HCT116 (cell line): ENCODE measurements around the gene PLA2G10. TPM values are rescaled to one million over a fixed set of nuclear protein-coding genes. Genes with fewer than 3 reads are reported as not detected.

Source experiments
- ATAC-seq: fragments of 200-7000 bp; cut with Tn5 transposase; 2 replicates; pipeline ENCODE4 v1.9.1; 2020; ENCODE audit warnings: mild to moderate bottlenecking, moderate library complexity
- BruUV-seq: library from RNA; stranded (reverse); fragments of 400-500 nt; replicated peaks from 2 replicates; lab custom pipeline; 2021; lab: Mats Ljungman, UMichigan
- CTCF ChIA-PET: fragments of 300-600 bp; sonication (Branson Sonifier 250); formaldehyde crosslinking; loops from one replicate; lab custom pipeline; 2021; ENCODE audit warnings: antibody characterized with exemption; lab: Charles Lee
- POLR2A ChIA-PET: fragments of 300-600, 350-600 bp; sonication (Branson Sonifier 250); formaldehyde crosslinking; loops from one replicate; lab custom pipeline; 2021; ENCODE audit warnings: antibody characterized with exemption; lab: Charles Lee
- RAD21 ChIA-PET, 2 experiments: fragments of 300-600 bp; sonication (Branson Sonifier 250); formaldehyde crosslinking; loops; one replicate each; lab custom pipeline; 2023; ENCODE audit warnings: low total read pairs in 2 of 2; ENCODE audit not compliant: uncharacterized antibody in 2 of 2, unreplicated experiment in 2 of 2, low non-redundant PET in 1 of 2; lab: Charles Lee
- DNase-seq: peaks from one replicate; pipeline ENCODE4 v3.0.0-alpha.2; 2010; ENCODE audit warnings: low read depth, low spot score
- H2AFZ ChIP-seq: fragments of 200-600 bp; shearing (Covaris generic), sonication (generic); 2 replicates; pipeline ENCODE4 v1.6.1; 2017; ENCODE audit warnings: low read depth, mixed run types, mixed read lengths, antibody characterized with exemption, low read length; ENCODE audit not compliant: poor library complexity, severe bottlenecking
- H3K27ac ChIP-seq: 2 replicates; pipeline ENCODE4 v1.5.1; 2012; ENCODE audit warnings: low read depth, low read length
- H3K27me3 ChIP-seq: fragments of 200-600 bp; sonication (generic); 2 replicates; pipeline ENCODE4 v1.6.1; 2016; ENCODE audit warnings: mixed run types, low read length, mixed read lengths; ENCODE audit not compliant: insufficient read depth
- H3K36me3 ChIP-seq, 2 experiments: fragments of 200-500 bp in 1 of 2; fragments of 200-600 bp in 1 of 2; sonication (Bioruptor generic) in 1 of 2; sonication (generic) in 1 of 2; 2 replicates each; pipeline versions ENCODE4 v1.5.1 to v1.6.1; 2014 to 2016; ENCODE audit warnings: low read length in 2 of 2, inconsistent platforms in 1 of 2, mixed read lengths in 1 of 2, mixed run types in 1 of 2; ENCODE audit not compliant: insufficient read depth in 2 of 2, control insufficient read depth in 1 of 2
- H3K4me1 ChIP-seq, 2 experiments: fragments of 200-600 bp in 1 of 2; sonication (generic) in 1 of 2; 2 replicates each; pipeline versions ENCODE4 v1.5.1 to v1.6.1; 2012 to 2017; ENCODE audit warnings: low read length in 2 of 2, inconsistent platforms in 1 of 2, mild to moderate bottlenecking in 1 of 2, mixed read lengths in 1 of 2, mixed run types in 1 of 2, moderate library complexity in 1 of 2; ENCODE audit not compliant: insufficient read depth in 2 of 2, control insufficient read depth in 1 of 2
- H3K4me2 ChIP-seq: fragments of 200-600 bp; sonication (generic); 2 replicates; pipeline ENCODE4 v1.6.1; 2017; ENCODE audit warnings: mixed run types, low read length, mixed read lengths
- H3K4me3 ChIP-seq, 2 experiments: fragments of 200-600 bp in 1 of 2; sonication (generic) in 1 of 2; replicated peaks in 1 of 2; 2 replicates each; pipeline ENCODE4 v1.5.1; 2011 to 2016; ENCODE audit warnings: low read length in 2 of 2, control low read depth in 1 of 2, low read depth in 1 of 2, mild to moderate bottlenecking in 1 of 2, mixed read lengths in 1 of 2, mixed run types in 1 of 2
- H3K79me2 ChIP-seq: fragments of 200-600 bp; sonication (generic); 2 replicates; pipeline ENCODE4 v1.6.1; 2017; ENCODE audit warnings: mild to moderate bottlenecking, mixed run types, low read length, moderate library complexity, mixed read lengths; ENCODE audit not compliant: insufficient read depth
- H3K9ac ChIP-seq: fragments of 200-600 bp; sonication (generic); 2 replicates; pipeline ENCODE4 v1.6.1; 2016; ENCODE audit warnings: low read length, mixed read lengths
- H3K9me2 ChIP-seq: fragments of 200-600 bp; sonication (generic), shearing (Covaris generic); 2 replicates; pipeline ENCODE4 v1.6.1; 2017; ENCODE audit warnings: mixed run types, mild to moderate bottlenecking, moderate library complexity; ENCODE audit not compliant: insufficient read depth
- H3K9me3 ChIP-seq, 2 experiments: fragments of 200-500 bp in 1 of 2; fragments of 200-600 bp in 1 of 2; sonication (Bioruptor generic) in 1 of 2; sonication (generic) in 1 of 2; 2 replicates each; pipeline ENCODE4 v1.6.1; 2014 to 2017; ENCODE audit warnings: low read length in 2 of 2, mixed read lengths in 2 of 2, inconsistent platforms in 1 of 2, low read depth in 1 of 2, mild to moderate bottlenecking in 1 of 2, mixed run types in 1 of 2, moderate library complexity in 1 of 2; ENCODE audit not compliant: control insufficient read depth in 1 of 2, insufficient read depth in 1 of 2
- H4K20me1 ChIP-seq: fragments of 200-600 bp; sonication (generic), shearing (Covaris generic); 2 replicates; pipeline ENCODE4 v1.6.1; 2017; ENCODE audit warnings: mixed run types, mild to moderate bottlenecking, moderate library complexity; ENCODE audit not compliant: insufficient read depth
- ELF1 ChIP-seq: IDR thresholded peaks from 2 replicates; pipeline ENCODE4 v1.6.1; 2012; ENCODE audit warnings: low read depth, borderline replicate concordance
- EZH2phosphoT487 ChIP-seq: fragments of 200-600 bp; IDR thresholded peaks from 2 replicates; pipeline ENCODE4 v1.6.1; 2018; ENCODE audit warnings: antibody characterized with exemption, borderline replicate concordance
- FOSL1 ChIP-seq: IDR thresholded peaks from 2 replicates; pipeline ENCODE4 v1.6.1; 2012; ENCODE audit warnings: low read depth
- RAD21 ChIP-seq: IDR thresholded peaks from 2 replicates; pipeline ENCODE4 v1.6.1; 2012; ENCODE audit warnings: low read depth, mild to moderate bottlenecking
- SIN3A ChIP-seq: IDR thresholded peaks from 2 replicates; pipeline ENCODE4 v1.6.1; 2012; ENCODE audit warnings: low read depth
- YY1 ChIP-seq: IDR thresholded peaks from 2 replicates; pipeline ENCODE4 v1.6.1; 2011; ENCODE audit warnings: low read length, low read depth, moderate library complexity, mild to moderate bottlenecking; ENCODE audit not compliant: insufficient replicate concordance; ENCODE audit errors: extremely low read depth
- ZFX ChIP-seq: fragments of 450-650 bp; IDR thresholded peaks from 2 replicates; pipeline ENCODE4 v1.6.1; 2017
- intact Hi-C: fragments of 100-400 bp; cut with micrococcal nuclease; formaldehyde crosslinking; loops from 2 replicates; pipeline ENCODE4 v1.10.0; 2022
- total RNA-seq: library from RNA; stranded (reverse); gene quantifications from one replicate; pipeline ENCODE4 v1.2.1, GENCODE V29; 2021; ENCODE audit not compliant: unreplicated experiment
- TF ChIP-seq, protein P1 (sequence below): IDR thresholded peaks from 2 replicates; pipeline ENCODE4 v1.6.1; 2011; ENCODE audit warnings: mild to moderate bottlenecking, low read length, moderate library complexity; ENCODE audit not compliant: insufficient replicate concordance; ENCODE audit errors: extremely low read depth
- TF ChIP-seq, protein P2 (sequence below): IDR thresholded peaks from 2 replicates; pipeline ENCODE4 v1.6.1; 2012

PLA2G10 gene
- total RNA-seq, 1 experiment from 2014 or later, result not detected

DNA sequence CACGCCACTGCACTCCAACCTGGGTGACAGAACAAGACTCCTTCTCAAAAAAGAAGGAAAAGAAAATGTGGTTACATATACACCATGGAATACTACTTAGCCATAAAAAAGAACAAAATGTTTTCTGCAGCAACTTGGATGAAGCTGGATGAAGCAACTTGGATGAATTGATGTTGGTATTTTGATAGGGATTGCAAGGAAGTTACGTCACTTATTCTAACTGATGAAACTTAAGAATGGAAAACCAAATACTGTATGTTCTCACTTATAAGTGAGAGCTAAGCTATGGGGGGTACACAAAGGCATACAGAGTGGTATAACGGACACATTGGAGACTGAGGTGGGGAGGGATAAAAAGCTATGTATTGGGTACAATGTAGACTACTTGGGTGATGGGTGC is 17.5 kb downstream of the PLA2G10 start (continued):
- TF ChIP-seq, protein P1, sequence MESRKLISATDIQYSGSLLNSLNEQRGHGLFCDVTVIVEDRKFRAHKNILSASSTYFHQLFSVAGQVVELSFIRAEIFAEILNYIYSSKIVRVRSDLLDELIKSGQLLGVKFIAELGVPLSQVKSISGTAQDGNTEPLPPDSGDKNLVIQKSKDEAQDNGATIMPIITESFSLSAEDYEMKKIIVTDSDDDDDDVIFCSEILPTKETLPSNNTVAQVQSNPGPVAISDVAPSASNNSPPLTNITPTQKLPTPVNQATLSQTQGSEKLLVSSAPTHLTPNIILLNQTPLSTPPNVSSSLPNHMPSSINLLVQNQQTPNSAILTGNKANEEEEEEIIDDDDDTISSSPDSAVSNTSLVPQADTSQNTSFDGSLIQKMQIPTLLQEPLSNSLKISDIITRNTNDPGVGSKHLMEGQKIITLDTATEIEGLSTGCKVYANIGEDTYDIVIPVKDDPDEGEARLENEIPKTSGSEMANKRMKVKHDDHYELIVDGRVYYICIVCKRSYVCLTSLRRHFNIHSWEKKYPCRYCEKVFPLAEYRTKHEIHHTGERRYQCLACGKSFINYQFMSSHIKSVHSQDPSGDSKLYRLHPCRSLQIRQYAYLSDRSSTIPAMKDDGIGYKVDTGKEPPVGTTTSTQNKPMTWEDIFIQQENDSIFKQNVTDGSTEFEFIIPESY, result no peak
- TF ChIP-seq YY1 (no peak), RAD21 (no peak), ZFX (no peak)

DNA sequence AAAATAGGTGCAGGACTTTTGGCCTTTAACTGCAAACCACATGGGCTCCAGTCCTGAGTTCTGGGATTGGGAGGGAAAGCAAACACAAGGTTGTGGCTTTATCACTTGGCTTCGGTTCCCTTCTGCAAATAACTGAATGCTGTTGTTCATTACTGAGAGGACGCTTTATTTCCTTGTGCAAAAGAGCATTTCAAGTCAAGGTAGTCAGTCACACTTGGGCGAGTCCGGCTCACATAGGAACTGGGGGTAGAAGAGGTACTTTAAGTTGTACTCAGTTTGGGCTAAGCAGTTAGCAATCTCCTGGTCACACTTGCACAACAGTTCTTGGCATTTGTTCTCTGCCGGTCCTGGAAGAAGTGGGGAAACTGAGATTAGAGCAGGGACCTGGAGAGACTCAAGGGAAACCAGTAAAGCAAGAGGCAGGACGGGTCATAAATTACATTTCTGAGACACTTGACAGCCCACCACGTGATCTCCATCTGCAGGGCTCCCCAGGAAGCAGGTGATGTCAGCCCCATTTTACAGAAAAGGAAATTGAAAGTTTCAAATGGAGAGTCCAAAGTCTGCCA is 21.6 kb downstream of the PLA2G10 start:
- no peak overlapping the region for H3K4me2 ChIP-seq
- POLR2A ChIA-PET, result no interaction called here

More for the DNA sequence above, 21.6 kb downstream of the PLA2G10 start:
- Histone ChIP-seq H3K27ac (no peak overlapping the region), H3K79me2 (no peaks in the 10 kb centered on the region), H3K9me3 (no peaks in the 10 kb centered on the region), H4K20me1 (no peaks in the 10 kb centered on the region), H3K27me3 (no peaks in the 10 kb centered on the region), H3K4me1 (no peaks in the 10 kb centered on the region), H3K4me3 (no peak overlapping the region), H3K9me2 (no peaks in the 10 kb centered on the region), H3K9ac (no peak overlapping the region), H3K36me3 (peaks cover 0 to 3% of the 10 kb centered on the region in 2 experiments; a peak in 2 of 4 replicates), H2AFZ (no peak overlapping the region)
- BruUV-seq, result no TSS peak
- DNase-seq (no peak), ATAC-seq (no peak)
- ChIA-PET CTCF (no interaction called here), RAD21 (no interaction called here)
- TF ChIP-seq, protein P2, sequence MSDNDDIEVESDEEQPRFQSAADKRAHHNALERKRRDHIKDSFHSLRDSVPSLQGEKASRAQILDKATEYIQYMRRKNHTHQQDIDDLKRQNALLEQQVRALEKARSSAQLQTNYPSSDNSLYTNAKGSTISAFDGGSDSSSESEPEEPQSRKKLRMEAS, result no peak
- no peak for TF ChIP-seq FOSL1
- no peak for TF ChIP-seq EZH2phosphoT487
- no peak for TF ChIP-seq SIN3A
- no peak for TF ChIP-seq ELF1
- intact Hi-C loops, result no loop called here
